Stomach smooth muscle (tissue), 2 donors: ENCODE measurements around the gene GTF2IRD1.
"Not testable (repeated sequence)": the region's sequence is repeated elsewhere in the genome, so short reads cannot be mapped to it uniquely, and the experiment has no call there.

Experiments used
- H3K27ac ChIP-seq: one replicate; pipeline ENCODE4 v1.7.0; 2013; ENCODE audit warnings: mild to moderate bottlenecking, low read length, inconsistent platforms
- H3K27me3 ChIP-seq, 2 donors: one replicate each; pipeline ENCODE4 v1.7.0; 2013; ENCODE audit warnings: low read length in 2 of 2; ENCODE audit not compliant: insufficient read depth in 2 of 2, control insufficient read depth in 1 of 2
- H3K36me3 ChIP-seq, 2 donors: one replicate each; pipeline ENCODE4 v1.7.0; 2013; ENCODE audit warnings: low read length in 2 of 2; ENCODE audit not compliant: control insufficient read depth in 2 of 2, insufficient read depth in 2 of 2
- H3K4me1 ChIP-seq: one replicate; pipeline ENCODE4 v1.7.0; 2013; ENCODE audit warnings: low read length; ENCODE audit not compliant: control insufficient read depth, insufficient read depth
- H3K4me3 ChIP-seq, 2 donors: one replicate each; pipeline ENCODE4 v1.7.0; 2013; ENCODE audit warnings: low read length in 2 of 2
- H3K9ac ChIP-seq, 2 donors: one replicate each; pipeline ENCODE4 v1.7.0; 2013; ENCODE audit warnings: low read length in 2 of 2, mild to moderate bottlenecking in 1 of 2
- H3K9me3 ChIP-seq, 2 donors: one replicate each; pipeline ENCODE4 v1.7.0; 2013; ENCODE audit warnings: low read length in 2 of 2; ENCODE audit not compliant: control insufficient read depth in 2 of 2
- donor health status: healthy.
- donor health status: Pancreatic carcinoma.

Gene GTF2IRD1

GRCh38 chr7:74627661-74628411 is 174.1 kb downstream of the GTF2IRD1 start:
- H3K9ac ChIP-seq, result peak overlapping the region; percentile 47
- no peaks in the 10 kb centered on the region for H3K27me3 ChIP-seq
- peak overlapping the region; percentile 52 to 58 for H3K4me3 ChIP-seq
- H3K27ac ChIP-seq, result peak overlapping the region; percentile 69
- H3K36me3 ChIP-seq, result no peaks in the 10 kb centered on the region
- peaks cover 11% of the 10 kb centered on the region for H3K4me1 ChIP-seq
- no peaks in the 10 kb centered on the region for H3K9me3 ChIP-seq

- no peak overlapping the region for H3K9ac ChIP-seq
- H3K4me1 ChIP-seq, result peaks cover 14% of the 10 kb centered on the region
- H3K27ac ChIP-seq, result no peak overlapping the region
- H3K9me3 ChIP-seq, result no peaks in the 10 kb centered on the region
- H3K4me3 ChIP-seq, result no peak overlapping the region
- H3K36me3 ChIP-seq, result no peaks in the 10 kb centered on the region
- H3K27me3 ChIP-seq, result no peaks in the 10 kb centered on the region
Measured at GRCh38 chr7:74632505-74632904, 178.8 kb downstream of the GTF2IRD1 start.

- H3K9ac ChIP-seq, result no peak overlapping the region
- no peaks in the 10 kb centered on the region for H3K9me3 ChIP-seq
- no peaks in the 10 kb centered on the region for H3K36me3 ChIP-seq
- H3K4me3 ChIP-seq, result no peak overlapping the region
- H3K4me1 ChIP-seq, result peaks cover 6% of the 10 kb centered on the region
- H3K27ac ChIP-seq, result no peak overlapping the region
- H3K27me3 ChIP-seq, result no peaks in the 10 kb centered on the region
Measured at GRCh38 chr7:74633451-74633921, 179.8 kb downstream of the GTF2IRD1 start.

- Histone ChIP-seq H3K27ac (no peak overlapping the region), H3K36me3 (no peaks in the 10 kb centered on the region), H3K4me1 (peaks cover 6% of the 10 kb centered on the region), H3K9me3 (no peaks in the 10 kb centered on the region), H3K9ac (no peak overlapping the region), H3K4me3 (no peak overlapping the region), H3K27me3 (no peaks in the 10 kb centered on the region)
Measured at GRCh38 chr7:74637745-74638144, 184.0 kb downstream of the GTF2IRD1 start.

- H3K4me3 ChIP-seq, result peak overlapping the region; percentile 46 to 55
- not testable (repeated sequence) for H3K27ac ChIP-seq, H3K9me3 ChIP-seq, H3K36me3 ChIP-seq, H3K9ac ChIP-seq, H3K27me3 ChIP-seq, H3K4me1 ChIP-seq
Measured at GRCh38 chr7:74650055-74650454, 196.3 kb downstream of the GTF2IRD1 start.

- not testable (repeated sequence) for H3K27ac ChIP-seq, H3K4me3 ChIP-seq, H3K9ac ChIP-seq
Measured at GRCh38 chr7:74650493-74651132, 196.9 kb downstream of the GTF2IRD1 start.

GRCh38 chr7:74651133-74651504 is 197.4 kb downstream of the GTF2IRD1 start:
- H3K4me3 ChIP-seq, H3K9ac ChIP-seq, H3K4me1 ChIP-seq, H3K9me3 ChIP-seq, H3K27me3 ChIP-seq, H3K27ac ChIP-seq, H3K36me3 ChIP-seq: not testable (repeated sequence)

More at GRCh38 chr7:74650493-74651132, 196.9 kb downstream of the GTF2IRD1 start:
- not testable (repeated sequence) for H3K9me3 ChIP-seq, H3K4me1 ChIP-seq, H3K27me3 ChIP-seq, H3K36me3 ChIP-seq
